Cortex of kidney (tissue), 1 donor: ENCODE data around the gene MAP3K14.
"Not testable (repeated sequence)": the region's sequence is repeated elsewhere in the genome, so short reads cannot be mapped to it uniquely, and the experiment has no call there.

ENCODE experiments used
- DNase-seq: peaks from one replicate; lab custom pipeline; 2025; lab: John Stamatoyannopoulos, UW

Gene MAP3K14

DNA sequence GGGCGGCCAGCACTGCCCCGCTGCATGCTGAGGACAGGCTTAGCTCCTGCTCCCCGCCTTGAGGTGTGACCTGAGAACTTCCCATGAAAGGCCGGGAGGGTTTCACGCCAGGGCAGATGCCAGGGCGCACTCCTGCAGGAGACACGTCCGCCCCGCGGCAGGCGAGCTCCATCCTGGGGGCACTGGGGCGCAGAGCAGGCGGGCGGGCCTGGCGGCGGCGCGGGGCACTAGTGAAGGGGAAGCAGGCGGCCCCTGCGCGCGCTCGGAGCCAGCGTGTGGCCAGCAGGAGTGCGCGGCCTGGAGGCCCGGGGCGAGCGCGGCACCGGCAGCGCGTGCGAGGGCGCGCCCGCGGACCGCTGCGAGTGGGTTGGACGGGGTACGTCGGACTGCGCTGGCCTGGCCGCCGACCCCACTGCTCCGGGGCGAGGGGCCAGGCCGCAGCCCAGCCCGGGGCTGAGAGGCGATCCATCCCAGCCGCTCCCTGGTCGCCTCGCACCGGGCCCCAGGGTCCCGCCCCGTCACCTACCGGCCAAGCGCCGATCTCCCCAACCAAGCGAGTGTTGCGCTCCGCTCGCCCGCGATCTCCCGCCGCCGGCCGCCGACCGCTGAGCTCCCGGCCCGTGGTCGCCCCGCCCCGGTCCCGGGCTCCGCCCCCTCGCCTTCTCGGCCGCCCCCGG is at the start of gene MAP3K14:
TSS of gene MAP3K14 (minus strand) at position 587 of the 677 bp plus-strand sequence. CDS start 26,275 bp downstream, outside the sequence.
- no peak for DNase-seq

DNA sequence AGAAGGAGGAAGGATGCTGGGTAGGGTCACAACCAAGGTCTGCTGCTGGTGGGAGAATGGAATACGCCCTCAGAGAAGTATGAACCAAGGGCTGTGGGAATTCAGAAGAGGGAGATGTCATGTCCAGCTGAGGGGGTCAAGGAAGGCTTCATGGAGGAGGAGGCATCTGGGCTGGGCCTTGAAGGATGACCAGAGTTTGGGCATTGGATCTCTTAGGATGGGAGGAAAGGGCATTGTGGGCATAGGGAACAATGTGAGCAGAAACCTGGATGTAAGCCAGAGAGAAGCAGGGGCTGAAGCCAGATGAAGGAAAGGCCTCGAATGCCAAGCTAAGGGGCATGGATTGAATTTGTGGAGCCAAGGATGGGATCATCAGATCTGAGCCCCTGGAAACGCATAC is 49.2 kb upstream of the MAP3K14 start:
- DNase-seq: no peak

- no peak for DNase-seq
Measured at GRCh38 chr17:45364531-45365390, 47.9 kb upstream of the MAP3K14 start.

DNA sequence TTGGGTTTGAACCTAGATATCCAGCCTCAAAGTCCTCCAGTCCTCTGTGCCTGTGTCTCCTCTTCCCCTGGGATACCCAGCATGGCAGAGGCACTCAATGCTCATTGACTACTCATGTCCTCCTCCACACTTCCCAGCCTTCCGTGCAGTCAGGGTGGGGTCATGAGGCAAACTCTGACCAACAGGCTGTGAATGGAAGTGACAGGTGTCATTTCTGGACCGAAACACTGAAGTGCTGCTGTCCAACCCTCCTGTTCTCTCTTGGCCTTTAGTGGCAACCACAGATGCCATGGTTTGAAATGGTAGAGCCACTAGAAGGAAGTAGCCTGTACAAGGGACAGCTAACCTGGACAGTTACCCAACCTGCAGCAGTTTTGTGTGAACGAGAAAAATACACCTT is 46.7 kb upstream of the MAP3K14 start:
- DNase-seq: no peak

DNA sequence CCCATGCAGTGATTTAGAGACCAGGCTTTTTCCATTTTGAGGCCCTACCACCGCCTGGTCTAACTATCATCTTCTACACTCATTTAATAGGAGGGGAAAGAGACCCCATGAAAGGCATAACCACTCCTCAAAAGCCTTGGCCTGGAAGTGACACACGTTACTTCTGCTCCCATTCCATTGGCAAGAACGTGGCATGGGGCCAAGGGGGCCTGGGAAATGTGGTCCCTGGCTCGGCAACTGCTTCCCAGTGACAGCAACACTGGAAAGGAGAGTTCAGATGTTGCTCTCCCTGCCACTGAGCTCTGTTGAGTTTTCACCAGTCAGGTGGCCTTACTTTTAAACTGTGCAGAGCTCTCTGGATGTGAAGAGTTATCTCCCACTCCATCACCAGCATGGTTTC is 45.2 kb upstream of the MAP3K14 start:
- DNase-seq: no peak

GRCh38 chr17:45361451-45361850 is 44.6 kb upstream of the MAP3K14 start:
- no peak for DNase-seq

DNA sequence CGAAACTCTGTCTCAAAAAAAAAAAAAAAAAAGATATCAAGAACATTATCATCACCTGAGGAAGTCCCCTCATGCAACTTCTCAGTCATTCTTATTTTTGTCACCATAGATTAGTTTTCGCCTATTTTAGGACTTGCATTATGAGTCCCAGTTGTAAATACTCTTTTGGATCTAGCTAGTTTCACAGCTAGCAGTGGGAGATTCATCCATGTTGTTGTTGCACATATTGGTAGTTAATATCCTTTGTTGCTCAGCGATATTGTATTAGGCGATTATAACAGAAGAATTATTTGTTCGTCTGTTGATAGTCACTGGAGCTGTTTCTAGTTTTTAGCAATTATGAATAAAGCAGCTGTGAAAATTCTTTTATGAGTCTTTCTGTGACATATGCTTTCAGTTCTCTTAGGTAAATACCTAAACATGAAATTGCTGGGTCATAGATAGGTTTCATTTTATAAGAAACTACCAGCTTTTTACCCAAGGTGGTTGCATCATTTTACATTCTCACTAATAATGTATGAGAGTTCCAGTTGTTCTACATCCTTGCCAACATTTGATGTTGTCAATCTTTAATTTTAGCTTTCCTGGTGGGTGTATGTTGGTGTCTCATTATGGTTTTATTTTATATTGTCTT is 40.7 kb upstream of the MAP3K14 start:
- no peak for DNase-seq

DNA sequence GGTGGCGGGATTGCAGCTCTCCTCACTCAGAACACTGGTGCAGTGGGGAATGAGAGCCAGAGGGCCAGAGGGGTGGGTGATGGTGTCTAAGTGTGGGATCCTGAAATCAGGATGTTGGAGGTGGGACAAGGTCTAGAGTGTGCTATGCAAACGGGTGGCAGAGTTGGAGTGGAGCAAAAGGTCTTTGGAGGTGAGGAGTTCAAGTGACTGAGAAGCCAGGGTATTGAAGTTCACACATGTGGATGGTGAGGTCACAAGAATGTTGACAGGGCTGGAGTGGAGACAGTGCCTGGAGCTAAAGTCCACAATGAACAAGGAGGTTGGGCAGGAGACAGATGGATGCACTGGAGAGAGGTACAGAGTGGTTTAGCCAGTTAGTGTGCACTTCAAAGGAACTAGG is 38.3 kb upstream of the MAP3K14 start:
- no peak for DNase-seq

DNA sequence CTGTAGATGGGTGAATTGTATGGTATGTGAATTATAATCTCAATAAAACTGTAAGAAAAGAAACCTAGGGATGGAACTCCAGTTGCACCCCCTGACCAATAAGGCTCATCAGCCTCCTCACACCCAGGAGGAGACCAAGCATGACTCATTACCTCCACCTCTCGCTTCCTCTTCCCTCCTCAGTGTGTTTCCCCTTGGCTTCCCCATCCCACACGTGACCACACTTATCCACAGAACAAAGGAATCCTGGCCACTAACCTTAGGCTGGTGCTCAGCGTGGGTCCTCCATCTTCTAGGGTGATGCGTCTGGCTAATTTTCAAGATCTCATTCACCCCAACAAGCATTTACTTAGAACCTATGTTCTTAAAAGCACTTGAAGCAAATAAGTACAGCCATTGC is 36.2 kb upstream of the MAP3K14 start:
- DNase-seq: no peak

DNA sequence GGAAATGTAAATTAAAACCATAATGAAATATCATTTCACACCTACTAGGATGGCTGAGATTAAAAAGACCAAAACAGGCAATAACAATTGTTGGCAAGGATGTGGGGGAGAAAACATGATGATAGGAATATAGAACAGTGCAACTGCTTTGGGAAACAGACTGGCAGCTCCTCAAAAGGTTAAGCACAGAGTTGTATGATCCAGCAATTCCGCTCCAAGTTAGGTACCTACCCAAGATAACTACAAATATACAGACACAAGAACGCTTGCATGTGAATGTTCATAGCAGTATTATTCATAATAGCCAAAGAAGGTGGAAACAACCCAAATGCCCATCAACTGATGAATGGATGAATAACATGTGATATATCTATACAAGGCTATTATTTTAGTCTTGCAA is 35.0 kb upstream of the MAP3K14 start:
- no peak for DNase-seq

- no peak for DNase-seq
Measured at GRCh38 chr17:45347444-45347843, 30.6 kb upstream of the MAP3K14 start.

GRCh38 chr17:45346216-45347015 is 29.6 kb upstream of the MAP3K14 start:
- no peak for DNase-seq

GRCh38 chr17:45345554-45346215 is 28.9 kb upstream of the MAP3K14 start:
- no peak for DNase-seq

- DNase-seq: no peak
Measured at GRCh38 chr17:45345246-45345553, 28.4 kb upstream of the MAP3K14 start.

- not testable (repeated sequence) for DNase-seq
Measured at GRCh38 chr17:45343967-45344664, 27.3 kb upstream of the MAP3K14 start.

- no peak for DNase-seq
Measured at GRCh38 chr17:45342871-45343526, 26.2 kb upstream of the MAP3K14 start.

GRCh38 chr17:45342306-45342705 is 25.5 kb upstream of the MAP3K14 start:
- DNase-seq: no peak

DNA sequence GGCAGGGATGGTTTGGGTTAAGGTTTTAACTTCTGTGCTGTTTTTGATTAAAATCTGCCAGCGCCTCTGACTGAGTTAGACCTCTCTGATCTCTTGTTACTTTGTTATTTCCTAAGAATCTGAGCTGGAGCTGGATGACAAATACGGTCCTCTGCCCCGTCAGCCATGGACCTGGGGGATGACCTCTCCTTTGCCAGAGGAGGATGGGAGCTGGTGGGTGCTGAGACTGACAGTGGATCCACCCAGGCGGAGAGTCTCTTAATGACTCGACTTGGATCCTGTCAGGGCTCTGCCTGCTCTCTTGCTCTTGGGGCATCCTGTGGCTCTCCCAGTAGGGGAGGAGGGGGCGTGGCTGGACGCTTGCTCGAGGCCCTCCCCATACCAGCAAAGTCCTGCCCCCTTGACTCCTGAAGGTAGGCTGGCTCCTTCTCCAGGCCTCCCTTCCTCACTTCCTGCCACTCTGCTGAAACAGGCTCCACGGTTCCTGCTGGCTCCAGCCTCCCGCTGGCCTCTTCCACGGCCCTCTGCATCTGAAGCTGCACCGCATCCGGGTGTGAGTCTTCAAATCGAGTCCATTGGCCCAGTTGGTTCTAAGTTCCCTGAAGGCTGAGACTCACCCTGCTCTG is 24.8 kb upstream of the MAP3K14 start:
- DNase-seq: no peak

GRCh38 chr17:45339646-45340605 is 23.1 kb upstream of the MAP3K14 start:
- no peak for DNase-seq
